HEK293T (cell line): Measurements from ENCODE around the gene JOSD2.

ENCODE experiments used
- CTCF ChIA-PET: fragments of 350-600 bp; formaldehyde crosslinking; extraction: SDS; loops from one replicate; lab custom pipeline; 2021; ENCODE audit warnings: antibody characterized with exemption, inconsistent platforms; lab: Yijun Ruan, JAX
- POLR2A ChIA-PET: fragments of 350-600 bp; formaldehyde crosslinking; extraction: SDS; loops from one replicate; lab custom pipeline; 2020; ENCODE audit warnings: antibody characterized with exemption, inconsistent platforms; lab: Yijun Ruan, JAX
- DNase-seq: peaks from one replicate; pipeline ENCODE4 v3.0.0; 2012; ENCODE audit warnings: mixed read lengths; ENCODE audit errors: extremely low spot score
- ARNT ChIP-seq: fragments of 450-650 bp; IDR thresholded peaks from 2 replicates; pipeline ENCODE4 v1.6.1; 2017; ENCODE audit warnings: mild to moderate bottlenecking
- BHLHE40 ChIP-seq: fragments of 450-650 bp; IDR thresholded peaks from 2 replicates; pipeline ENCODE4 v1.6.1; 2016; ENCODE audit warnings: mild to moderate bottlenecking, moderate library complexity, borderline replicate concordance
- CTBP1 ChIP-seq: fragments of 450-650 bp; IDR thresholded peaks from 2 replicates; pipeline ENCODE4 v1.6.1; 2016; ENCODE audit warnings: borderline replicate concordance
- ELF4 ChIP-seq: fragments of 450-650 bp; IDR thresholded peaks from 2 replicates; pipeline ENCODE4 v1.6.1; 2017; ENCODE audit warnings: antibody characterized with exemption
- FOXA1 ChIP-seq: fragments of 450-650 bp; IDR thresholded peaks from 2 replicates; pipeline ENCODE4 v1.6.1; 2016; ENCODE audit warnings: mild to moderate bottlenecking
- FOXK2 ChIP-seq: fragments of 450-650 bp; IDR thresholded peaks from 2 replicates; pipeline ENCODE4 v1.6.1; 2016; ENCODE audit warnings: mild to moderate bottlenecking
- FOXM1 ChIP-seq: fragments of 450-650 bp; IDR thresholded peaks from 2 replicates; pipeline ENCODE4 v1.6.1; 2017; ENCODE audit warnings: mild to moderate bottlenecking, borderline replicate concordance
- HDGF ChIP-seq: fragments of 450-650 bp; IDR thresholded peaks from 2 replicates; pipeline ENCODE4 v1.6.1; 2017; ENCODE audit warnings: antibody characterized with exemption, borderline replicate concordance
- L3MBTL2 ChIP-seq: fragments of 450-650 bp; conservative IDR thresholded peaks from 2 replicates; pipeline ENCODE4 v1.6.1; 2016; ENCODE audit warnings: mild to moderate bottlenecking
- LEF1 ChIP-seq: fragments of 450-650 bp; IDR thresholded peaks from 2 replicates; pipeline ENCODE4 v1.6.1; 2017; ENCODE audit warnings: mild to moderate bottlenecking, borderline replicate concordance
- NFRKB ChIP-seq: fragments of 450-650 bp; IDR thresholded peaks from 2 replicates; pipeline ENCODE4 v1.6.1; 2016; ENCODE audit warnings: mild to moderate bottlenecking, moderate library complexity
- SP1 ChIP-seq: fragments of 450-650 bp; IDR thresholded peaks from 2 replicates; pipeline ENCODE4 v1.6.1; 2017
- SUZ12 ChIP-seq: fragments of 450-650 bp; IDR thresholded peaks from 2 replicates; pipeline ENCODE4 v1.6.1; 2016; ENCODE audit warnings: mild to moderate bottlenecking
- TARDBP ChIP-seq: fragments of 450-650 bp; IDR thresholded peaks from 2 replicates; pipeline ENCODE4 v1.6.1; 2016
- ZNF384 ChIP-seq: fragments of 450-650 bp; IDR thresholded peaks from 2 replicates; pipeline ENCODE4 v1.6.1; 2016
- TF ChIP-seq, protein P1 (sequence below): fragments of 450-650 bp; IDR thresholded peaks from 2 replicates; pipeline ENCODE4 v1.6.1; 2016

JOSD2 gene

DNA sequence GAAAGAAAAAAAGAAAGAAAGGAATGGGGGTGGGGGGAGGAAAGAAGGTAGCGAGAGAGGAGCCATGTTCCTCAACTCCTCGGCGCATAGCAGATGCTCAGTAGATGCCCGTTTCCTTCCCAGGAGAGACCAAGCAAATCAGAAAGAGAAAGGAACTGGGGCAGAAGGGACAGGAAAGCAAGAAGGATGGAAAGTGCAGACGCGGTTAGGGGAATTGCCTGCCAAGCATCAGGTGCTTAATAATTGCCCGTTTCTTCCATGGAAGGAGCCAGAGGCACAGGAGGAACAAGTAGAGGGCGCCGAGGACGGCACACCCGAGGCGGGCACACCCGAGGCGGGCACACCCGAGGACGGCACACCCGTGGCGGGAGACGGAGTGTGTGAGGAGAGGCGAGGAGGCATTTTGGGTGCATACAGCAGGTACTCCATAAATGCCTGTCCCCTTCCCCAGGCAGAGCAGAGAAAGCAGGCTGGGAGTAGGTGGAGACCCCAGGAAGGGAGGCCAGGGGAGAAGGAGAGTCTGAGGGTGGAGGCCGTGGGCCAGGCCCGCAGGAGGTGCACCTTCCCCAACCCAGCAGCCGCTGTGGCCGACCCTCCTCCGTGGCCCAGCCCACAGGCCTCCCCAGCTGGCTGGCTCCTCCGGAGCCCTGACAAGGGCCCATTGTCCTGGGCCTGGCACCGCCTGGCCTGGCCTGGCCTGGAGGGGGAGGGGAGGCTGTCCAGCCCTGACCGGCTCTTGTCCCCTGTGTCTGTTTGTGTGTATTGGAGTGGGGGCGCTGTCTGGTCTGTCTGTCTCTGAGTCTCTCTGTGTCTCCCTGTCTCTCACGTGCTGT is 14.6 kb downstream of the JOSD2 start:
- ChIA-PET POLR2A (interaction anchor here (1.1 kb wide), 1 partner anchor 15 kb away, joined by 4 read pairs; the partner anchor contains the start of gene JOSD2), CTCF (interaction anchor here (0.7 kb wide), 1 partner anchor 173 kb away, joined by 3 read pairs; no protein-coding TSS in a partner anchor)
- TF ChIP-seq FOXK2: no peak
- DNase-seq: no peak

DNA sequence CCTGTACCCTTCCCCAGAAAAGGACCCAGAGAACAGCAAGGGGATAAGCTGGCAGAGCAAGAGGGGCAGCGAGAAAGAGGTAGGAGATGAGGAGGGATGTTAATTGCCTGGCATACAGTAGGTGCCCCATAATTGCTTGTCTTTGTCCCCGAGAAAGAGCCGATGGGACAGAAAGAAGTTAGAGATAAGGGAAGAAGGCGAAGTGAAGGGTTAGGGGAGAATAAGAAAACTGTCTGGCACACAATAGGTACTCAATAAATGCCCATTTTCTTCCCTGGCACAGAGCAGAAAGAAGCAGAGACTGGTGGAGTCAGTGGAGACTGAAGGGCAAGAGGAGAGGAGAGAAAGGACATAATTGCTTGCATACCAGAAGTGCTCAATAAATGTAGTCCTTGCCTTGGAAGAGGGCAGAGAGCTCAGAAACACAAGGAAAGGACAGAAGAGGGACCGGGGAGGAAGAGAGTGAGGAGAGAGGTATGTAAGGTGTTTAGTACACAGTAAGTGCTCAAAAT is 15.9 kb downstream of the JOSD2 start:
- CTCF ChIA-PET: no interaction called here
- POLR2A ChIA-PET: no interaction called here
- TF ChIP-seq ELF4 (no peak), BHLHE40 (no peak), NFRKB (no peak), LEF1 (no peak), FOXA1 (no peak), ARNT (no peak), HDGF (no peak), L3MBTL2 (no peak), SP1 (no peak)
- DNase-seq: no peak

DNA sequence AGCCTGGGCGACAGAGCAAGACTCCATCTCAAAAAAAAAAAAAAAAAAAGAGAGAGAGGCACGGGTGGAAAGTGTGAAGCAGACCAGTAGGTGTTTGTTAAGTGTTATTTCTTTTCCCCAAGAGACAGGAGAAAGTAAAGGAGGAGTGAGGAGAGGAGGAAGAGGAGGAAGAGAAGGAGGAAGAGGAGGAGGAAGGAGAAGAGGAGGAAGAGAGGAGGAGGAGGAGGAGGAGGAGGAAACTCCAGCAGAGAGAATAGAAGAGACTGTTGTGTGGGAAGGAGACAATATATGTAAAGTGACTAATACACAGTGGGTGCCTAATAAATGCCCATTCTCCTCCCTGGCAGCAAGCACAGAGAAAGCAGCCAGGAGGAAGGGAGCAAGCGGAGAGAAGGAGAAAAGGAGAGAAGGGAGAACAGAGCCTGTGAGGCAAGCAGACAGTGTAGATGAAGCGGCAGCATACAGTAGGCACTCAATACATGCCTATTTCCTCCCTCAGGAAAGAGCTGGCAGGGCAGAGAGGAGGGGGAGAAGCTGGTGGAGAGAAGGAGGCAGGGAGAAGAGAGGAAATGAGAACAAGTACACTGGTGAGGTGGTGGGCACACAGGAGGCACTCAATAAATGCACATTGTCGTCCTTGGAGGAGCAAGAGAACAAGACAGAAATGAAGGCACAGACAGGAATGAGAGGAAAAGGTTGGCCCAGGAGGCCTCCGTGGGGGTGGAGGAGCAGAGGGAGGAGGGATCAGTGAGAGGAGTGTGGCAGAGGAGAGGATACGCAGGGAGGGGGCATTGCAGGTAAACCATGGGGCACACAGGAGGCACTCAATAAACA is 16.6 kb downstream of the JOSD2 start:
- DNase-seq: no peak
- ChIA-PET CTCF (interaction anchor here (0.7 kb wide), 1 partner anchor 32 kb away, joined by 3 read pairs; no protein-coding TSS in a partner anchor), POLR2A (no interaction called here)
- TF ChIP-seq CTBP1 (no peak), BHLHE40 (no peak), TARDBP (no peak), ZNF384 (no peak), FOXK2 (no peak), FOXA1 (no peak), SUZ12 (no peak)
- TF ChIP-seq, protein P1, sequence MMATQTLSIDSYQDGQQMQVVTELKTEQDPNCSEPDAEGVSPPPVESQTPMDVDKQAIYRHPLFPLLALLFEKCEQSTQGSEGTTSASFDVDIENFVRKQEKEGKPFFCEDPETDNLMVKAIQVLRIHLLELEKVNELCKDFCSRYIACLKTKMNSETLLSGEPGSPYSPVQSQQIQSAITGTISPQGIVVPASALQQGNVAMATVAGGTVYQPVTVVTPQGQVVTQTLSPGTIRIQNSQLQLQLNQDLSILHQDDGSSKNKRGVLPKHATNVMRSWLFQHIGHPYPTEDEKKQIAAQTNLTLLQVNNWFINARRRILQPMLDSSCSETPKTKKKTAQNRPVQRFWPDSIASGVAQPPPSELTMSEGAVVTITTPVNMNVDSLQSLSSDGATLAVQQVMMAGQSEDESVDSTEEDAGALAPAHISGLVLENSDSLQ: no peak

DNA sequence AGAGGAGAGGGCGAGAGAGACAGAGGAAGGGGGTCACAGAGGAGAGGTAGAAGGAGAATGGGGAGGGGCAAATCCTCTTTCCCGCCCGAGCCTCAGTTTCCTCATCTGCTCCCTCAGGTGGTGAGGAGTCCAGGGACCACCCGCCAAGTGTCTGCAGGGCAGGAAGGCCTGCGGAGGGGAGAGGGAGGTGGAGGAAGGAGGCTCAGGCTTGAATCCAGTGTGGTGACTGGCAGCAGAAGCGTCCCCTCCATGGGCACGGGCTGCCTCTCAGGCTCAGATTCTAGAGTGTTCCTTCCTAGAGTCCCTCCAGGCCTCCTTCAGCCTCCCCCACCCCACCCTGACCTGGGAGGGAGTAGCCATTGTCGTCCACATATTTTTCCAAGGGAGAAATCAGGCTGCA is 17.8 kb downstream of the JOSD2 start:
- CTCF ChIA-PET: no interaction called here
- TF ChIP-seq L3MBTL2: no peak
- no peak for TF ChIP-seq FOXM1
- TF ChIP-seq, protein P1: no peak
- TF ChIP-seq BHLHE40: no peak
- no peak for TF ChIP-seq ZNF384
- no peak for TF ChIP-seq CTBP1
- TF ChIP-seq HDGF: no peak
- no peak for TF ChIP-seq ARNT
- TF ChIP-seq FOXA1: no peak
- no peak for TF ChIP-seq LEF1
- TF ChIP-seq SUZ12: no peak
- TF ChIP-seq FOXK2: no peak
- TF ChIP-seq SP1: no peak
- TF ChIP-seq ELF4: no peak
- no peak for TF ChIP-seq NFRKB
- TF ChIP-seq TARDBP: no peak

DNA sequence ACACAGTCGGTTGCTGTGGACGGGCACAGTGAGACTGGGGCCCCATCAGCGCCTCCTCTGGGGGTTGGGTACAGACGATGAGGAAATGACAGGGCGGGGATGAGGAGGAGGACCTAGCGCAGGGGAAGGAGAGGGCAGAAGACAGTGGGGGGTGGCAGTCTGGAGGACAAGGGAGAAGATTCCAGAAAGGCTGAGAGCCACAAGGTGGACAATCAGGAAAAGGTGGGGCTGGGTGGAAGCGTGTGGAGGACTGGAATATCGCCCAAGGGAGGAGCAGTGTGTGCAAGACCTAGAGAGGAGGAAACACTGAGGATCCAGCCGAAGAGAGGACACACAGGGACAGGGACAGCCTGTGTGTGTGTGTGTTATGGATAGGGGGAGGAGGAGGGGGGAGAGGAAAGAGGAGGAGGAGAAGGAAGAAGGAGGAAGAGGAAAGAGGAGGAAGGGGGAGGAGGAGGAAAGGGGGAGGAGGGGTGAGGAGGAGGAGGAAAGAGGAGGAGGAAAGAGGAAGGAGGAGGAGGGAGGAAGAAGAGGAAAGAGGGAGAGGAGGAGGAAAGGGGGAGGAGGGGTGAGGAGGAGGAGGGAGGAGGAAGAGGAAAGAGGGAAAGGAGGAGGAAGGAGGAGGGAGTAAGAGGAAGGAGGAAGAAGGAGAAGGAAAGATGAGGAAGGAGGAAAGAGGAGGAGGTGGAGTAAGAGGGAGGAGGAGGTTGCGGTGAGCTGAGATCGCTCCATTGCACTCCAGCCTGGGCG is 18.5 kb downstream of the JOSD2 start:
- TF ChIP-seq TARDBP (no peak), L3MBTL2 (no peak), NFRKB (no peak), BHLHE40 (no peak), SP1 (no peak), ELF4 (no peak), ARNT (no peak), FOXA1 (no peak)
- TF ChIP-seq, protein P1: no peak
- ChIA-PET POLR2A (no interaction called here), CTCF (no interaction called here)
- no peak for DNase-seq

More for the DNA sequence above, 17.8 kb downstream of the JOSD2 start:
- POLR2A ChIA-PET: no interaction called here
- no peak for DNase-seq
